IPS-NIHi7 (cell line): ENCODE measurements around the gene FBXO10.
A peak's percentile ranks its signal among the peaks of the same experiment; 100 is the strongest.
"Not testable (repeated sequence)": the region's sequence is repeated elsewhere in the genome, so short reads cannot be mapped to it uniquely, and the experiment has no call there.

Experiments used
- DNase-seq: peaks from one replicate; pipeline ENCODE4 v3.0.0; 2012; ENCODE audit warnings: mixed read lengths; ENCODE audit errors: extremely low spot score

Gene FBXO10

GRCh38 chr9:37575921-37576721, at the start of gene FBXO10:
Gene FBXO10 (minus strand): TSS chr9:37576380. CDS start chr9:37541768, 34,612 bp downstream.
- DNase-seq, result peak; percentile 93

- DNase-seq, result no peak
Observed at GRCh38 chr9:37625758-37626147, 49.6 kb upstream of the FBXO10 start.

GRCh38 chr9:37625036-37625757, 49.0 kb upstream of the FBXO10 start:
- no peak for DNase-seq

GRCh38 chr9:37624073-37624472, 47.9 kb upstream of the FBXO10 start:
- DNase-seq, result no peak

DNA sequence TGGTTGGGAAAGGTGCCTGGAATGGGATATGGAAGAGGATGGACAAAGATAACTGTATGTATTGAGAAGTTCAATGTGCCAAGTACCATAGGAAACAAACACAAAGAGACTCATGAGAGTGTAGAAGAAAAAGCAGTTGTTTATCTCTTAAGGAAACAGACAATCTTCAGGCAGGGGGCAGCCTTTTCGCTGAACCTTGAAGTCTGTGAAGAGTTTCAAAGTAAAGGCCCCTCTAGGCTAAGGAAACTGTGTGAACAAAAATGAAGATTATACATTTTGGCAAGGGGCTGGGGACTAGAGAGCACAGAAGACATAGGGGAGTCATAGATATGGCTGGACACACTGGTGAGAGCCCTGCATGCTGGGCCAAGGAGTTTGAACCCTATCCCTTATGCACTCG, 47.1 kb upstream of the FBXO10 start:
- DNase-seq, result no peak

DNA sequence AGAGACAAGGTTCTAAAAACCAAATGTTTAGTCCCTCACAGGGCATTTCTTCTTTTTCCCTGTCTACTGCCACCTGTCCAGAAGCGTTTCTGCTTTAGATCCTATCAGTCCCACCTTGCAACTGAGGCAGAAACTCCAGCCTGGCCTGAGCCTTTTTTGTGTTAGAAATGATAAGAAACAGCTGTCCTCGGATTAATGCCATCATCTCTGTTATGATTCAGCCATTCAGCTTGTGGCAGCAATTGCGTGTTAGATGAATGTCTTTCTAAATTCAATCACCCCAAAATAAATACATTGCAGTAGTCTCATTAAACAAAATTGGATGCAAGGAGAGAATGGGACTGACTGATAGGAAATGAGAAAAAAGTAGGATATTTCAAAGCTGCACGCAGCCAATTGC, 46.3 kb upstream of the FBXO10 start:
- no peak for DNase-seq

DNA sequence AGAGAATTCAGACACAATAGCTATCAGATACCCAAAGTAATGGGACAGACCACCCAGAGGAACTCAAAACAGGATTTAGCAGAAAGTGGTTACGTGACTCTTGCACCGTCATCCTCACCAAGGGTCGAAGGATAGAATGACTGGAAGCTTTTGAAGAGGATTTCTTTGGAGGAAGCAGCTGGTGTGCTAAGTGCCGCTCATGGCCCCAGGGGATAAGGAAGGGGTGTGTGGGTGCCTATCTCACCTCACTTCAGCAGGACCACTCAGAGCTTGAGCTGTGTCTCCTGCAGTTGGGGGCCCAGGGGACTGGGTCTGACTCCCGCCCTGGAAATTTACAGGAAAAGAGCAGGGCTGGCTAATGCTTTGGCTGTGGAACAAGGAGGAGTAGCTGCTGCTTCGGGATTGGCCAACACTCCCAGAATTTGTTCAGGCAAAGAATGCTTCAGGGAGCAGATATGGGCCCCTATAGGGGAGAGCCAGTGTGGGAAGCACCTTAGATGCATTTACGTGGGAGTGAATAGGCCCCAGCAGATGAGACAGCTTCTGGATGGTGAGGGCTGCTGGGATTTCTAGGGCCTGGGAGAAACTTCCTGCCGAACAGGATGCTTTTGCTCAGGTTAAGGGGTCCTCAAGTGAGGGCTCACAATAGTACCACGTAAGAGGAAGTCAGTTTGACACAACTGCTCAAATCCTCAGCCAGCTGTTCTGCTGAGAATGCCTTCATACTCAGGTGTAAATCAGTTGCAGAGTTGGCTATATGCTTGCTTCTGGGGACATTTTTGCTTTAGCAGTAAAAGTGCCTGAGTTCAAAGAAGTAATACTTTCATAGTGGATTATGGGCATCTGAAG, 45.3 kb upstream of the FBXO10 start:
- no peak for DNase-seq

- DNase-seq, result no peak
Observed at GRCh38 chr9:37620396-37620795, 44.2 kb upstream of the FBXO10 start.

DNA sequence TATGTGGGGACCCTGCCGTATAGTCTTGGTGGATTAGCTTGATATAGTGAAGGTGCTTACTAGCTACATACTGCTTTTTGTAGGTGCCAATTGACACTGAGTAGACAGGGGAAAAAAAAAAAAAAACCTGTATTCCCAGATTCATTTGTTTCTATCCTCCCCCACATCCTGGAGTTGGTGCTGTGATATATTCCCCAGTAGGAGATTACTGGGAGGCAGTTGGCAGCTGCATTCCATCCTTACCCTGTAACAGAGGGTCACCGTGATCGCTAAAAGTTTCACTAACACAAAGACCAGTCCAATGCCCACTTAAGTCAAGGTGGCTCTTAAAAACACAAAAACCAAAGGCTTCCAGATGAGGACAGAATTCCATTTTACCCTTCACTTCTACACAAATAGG, 43.6 kb upstream of the FBXO10 start:
- no peak for DNase-seq

GRCh38 chr9:37618817-37619216, 42.6 kb upstream of the FBXO10 start:
- DNase-seq, result no peak

GRCh38 chr9:37617832-37618231, 41.7 kb upstream of the FBXO10 start:
- DNase-seq, result no peak

DNA sequence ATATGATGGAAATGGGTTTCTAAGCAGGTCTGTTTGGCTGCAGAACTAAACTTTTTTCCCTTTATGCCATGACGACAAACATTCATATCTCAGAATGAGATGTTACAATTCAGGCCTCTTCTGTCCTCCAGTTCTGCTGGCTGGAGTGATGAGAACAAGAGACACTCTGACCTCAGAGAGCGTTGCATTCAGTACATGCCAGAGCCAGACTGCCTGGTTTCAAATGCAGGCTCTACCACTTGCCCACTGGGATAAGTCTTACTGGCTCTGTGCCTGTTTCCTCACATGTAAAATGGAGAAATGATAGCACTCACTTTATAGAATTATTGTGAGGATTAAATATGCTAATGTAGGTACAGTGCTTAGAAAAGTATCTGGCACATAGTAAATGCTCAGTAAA, 41.0 kb upstream of the FBXO10 start:
- DNase-seq, result no peak

- no peak for DNase-seq
Observed at GRCh38 chr9:37611961-37612360, 35.8 kb upstream of the FBXO10 start.

GRCh38 chr9:37611014-37611413, 34.8 kb upstream of the FBXO10 start:
- DNase-seq, result no peak

- DNase-seq, result no peak
Observed at GRCh38 chr9:37609735-37610397, 33.7 kb upstream of the FBXO10 start.

DNA sequence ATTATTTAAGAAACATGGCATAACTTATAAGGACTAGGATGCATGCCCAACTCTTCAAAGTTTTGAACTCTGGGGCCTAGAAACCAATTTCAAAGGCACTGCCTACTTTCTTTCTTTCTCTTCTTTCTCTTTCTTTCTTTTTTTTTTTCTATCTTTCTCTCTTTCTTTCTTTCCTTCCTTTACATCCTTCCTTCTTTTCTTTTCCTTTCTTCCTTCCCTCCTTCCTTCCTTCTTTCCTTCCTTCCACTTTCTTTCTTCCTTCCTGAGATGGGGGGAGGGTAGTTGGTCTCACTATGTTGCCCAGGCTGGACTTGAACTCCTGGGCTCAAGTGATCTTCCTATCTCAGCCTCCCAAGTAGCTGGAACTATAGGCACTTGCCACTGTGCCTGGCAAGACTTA, 32.1 kb upstream of the FBXO10 start:
- DNase-seq, result no peak

DNA sequence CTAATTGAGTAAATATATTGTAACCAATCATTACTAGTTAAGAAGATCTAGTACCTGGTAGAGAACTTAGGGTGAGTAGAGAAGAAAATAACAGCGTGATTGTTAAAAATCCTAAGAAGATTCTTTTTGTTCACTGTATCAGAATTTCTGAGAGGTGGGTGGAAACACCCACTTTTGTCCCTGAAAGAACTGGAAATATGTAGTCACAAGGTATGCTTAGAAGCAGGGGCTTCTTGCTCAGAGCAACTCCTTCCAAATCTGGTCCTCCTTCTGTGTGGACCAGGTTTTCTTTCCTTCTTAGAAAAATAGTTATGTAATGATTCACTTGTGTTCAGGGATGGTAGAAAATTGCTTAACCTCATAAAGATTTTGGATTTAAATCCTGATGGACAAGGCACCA, 28.1 kb upstream of the FBXO10 start:
- DNase-seq, result no peak

GRCh38 chr9:37602817-37603216, 26.6 kb upstream of the FBXO10 start:
- DNase-seq, result no peak

GRCh38 chr9:37602061-37602460, 25.9 kb upstream of the FBXO10 start:
- not testable (repeated sequence) for DNase-seq

DNA sequence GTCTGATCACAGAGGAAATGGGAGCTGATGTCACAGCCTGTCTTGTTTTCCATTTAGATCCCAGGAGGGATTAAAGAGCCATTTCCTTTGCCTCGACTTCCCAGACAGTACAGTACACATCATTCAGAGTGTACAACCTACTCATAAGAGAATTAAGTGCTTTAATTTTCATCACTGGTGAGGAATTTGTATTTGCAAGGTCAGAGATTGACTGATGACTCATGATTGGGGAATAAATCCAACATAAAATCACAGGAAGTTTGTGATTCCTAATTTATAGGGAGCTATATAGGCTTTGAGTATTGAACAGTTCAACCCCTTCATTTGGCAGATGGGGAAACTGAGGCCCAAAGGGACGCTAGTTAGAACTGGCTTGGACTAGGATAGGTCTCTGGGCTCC, 20.3 kb upstream of the FBXO10 start:
- no peak for DNase-seq

DNA sequence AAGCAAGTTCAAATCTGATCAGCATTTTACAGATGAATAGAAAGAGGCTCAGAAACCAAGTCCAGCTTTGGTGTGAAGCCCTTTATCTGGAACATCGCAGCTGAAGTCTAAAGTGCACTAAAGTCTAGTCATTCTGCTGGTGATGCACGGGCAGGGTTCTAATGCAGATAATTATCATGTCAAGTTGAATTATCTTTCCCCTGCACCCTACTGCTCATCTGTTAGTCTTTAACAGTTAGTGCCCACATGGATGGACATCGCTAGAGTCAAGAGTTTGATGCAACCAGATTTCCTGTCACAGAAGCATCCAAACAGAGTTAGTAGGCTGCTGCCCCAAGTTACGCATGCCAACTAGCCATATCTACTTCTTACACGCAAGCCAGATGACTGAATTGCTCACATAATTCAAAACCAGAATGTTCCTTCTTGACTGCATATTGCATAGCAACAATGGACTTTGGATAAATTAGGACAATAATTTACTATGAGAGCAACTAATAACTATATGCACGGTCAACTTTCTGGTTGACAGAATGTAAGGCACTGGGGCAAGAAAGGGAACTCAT, 17.8 kb upstream of the FBXO10 start:
- DNase-seq, result no peak
